Type B pancreatic cell (in vitro differentiated cells): ENCODE data around the gene LCN1. TPM values are rescaled to one million over a fixed set of nuclear protein-coding genes. Genes with fewer than 3 reads are reported as not detected.

Experiments
- DNase-seq: peaks from one replicate; pipeline ENCODE4 v3.0.0; 2021; ENCODE audit warnings: mixed read lengths; ENCODE audit not compliant: unreplicated experiment; ENCODE audit errors: extremely low spot score
- H3K27ac Mint-ChIP-seq: 2 replicates; pipeline ENCODE4 v1.8.0; 2021; ENCODE audit warnings: mild to moderate bottlenecking, mixed read lengths
- H3K27me3 Mint-ChIP-seq: 2 replicates; pipeline ENCODE4 v1.8.0; 2021; ENCODE audit warnings: mixed read lengths
- H3K36me3 Mint-ChIP-seq: 2 replicates; pipeline ENCODE4 v1.8.0; 2021; ENCODE audit warnings: mixed read lengths
- H3K4me1 Mint-ChIP-seq: one replicate; pipeline ENCODE4 v1.8.0; 2021; ENCODE audit warnings: mixed read lengths; ENCODE audit not compliant: unreplicated experiment
- H3K4me3 Mint-ChIP-seq: 2 replicates; pipeline ENCODE4 v1.8.0; 2021; ENCODE audit warnings: mild to moderate bottlenecking, mixed read lengths
- H3K9me3 Mint-ChIP-seq: 2 replicates; pipeline ENCODE4 v1.8.0; 2021; ENCODE audit warnings: mixed read lengths
- CTCF ChIP-seq: fragments of 200-600 bp; sonication (generic); conservative IDR thresholded peaks from 2 replicates; pipeline ENCODE4 v1.5.0; 2021; ENCODE audit warnings: antibody characterized with exemption, mild to moderate bottlenecking
- total RNA-seq: library from RNA; stranded (reverse); gene quantifications from 2 replicates; pipeline ENCODE4 v1.2.1, GENCODE V29; 2021; ENCODE audit warnings: low replicate concordance

Gene LCN1
- total RNA-seq, 1 donor from 2014 or later = not detected

GRCh38 chr9:135499326-135500070 lies 21.7 kb upstream of the LCN1 start:
- no peaks in the 10 kb centered on the region for H3K27me3 Mint-ChIP-seq

GRCh38 chr9:135500071-135500524 lies 21.1 kb upstream of the LCN1 start:
- Mint-ChIP-seq H3K27ac (peak overlapping the region; percentile 45), H3K36me3 (no peaks in the 10 kb centered on the region), H3K27me3 (no peaks in the 10 kb centered on the region), H3K4me3 (peak overlapping the region; percentile 89), H3K4me1 (peaks cover 13% of the 10 kb centered on the region), H3K9me3 (no peaks in the 10 kb centered on the region)
- no peak for DNase-seq
- TF ChIP-seq CTCF = no peak

More at GRCh38 chr9:135499326-135500070, 21.7 kb upstream of the LCN1 start:
- no peak for TF ChIP-seq CTCF
- Mint-ChIP-seq H3K36me3 (no peaks in the 10 kb centered on the region), H3K9me3 (no peaks in the 10 kb centered on the region), H3K4me1 (peaks cover 10% of the 10 kb centered on the region), H3K4me3 (peak overlapping the region; percentile 89), H3K27ac (peak overlapping the region; percentile 79)
- DNase-seq = peak; percentile 96

DNA sequence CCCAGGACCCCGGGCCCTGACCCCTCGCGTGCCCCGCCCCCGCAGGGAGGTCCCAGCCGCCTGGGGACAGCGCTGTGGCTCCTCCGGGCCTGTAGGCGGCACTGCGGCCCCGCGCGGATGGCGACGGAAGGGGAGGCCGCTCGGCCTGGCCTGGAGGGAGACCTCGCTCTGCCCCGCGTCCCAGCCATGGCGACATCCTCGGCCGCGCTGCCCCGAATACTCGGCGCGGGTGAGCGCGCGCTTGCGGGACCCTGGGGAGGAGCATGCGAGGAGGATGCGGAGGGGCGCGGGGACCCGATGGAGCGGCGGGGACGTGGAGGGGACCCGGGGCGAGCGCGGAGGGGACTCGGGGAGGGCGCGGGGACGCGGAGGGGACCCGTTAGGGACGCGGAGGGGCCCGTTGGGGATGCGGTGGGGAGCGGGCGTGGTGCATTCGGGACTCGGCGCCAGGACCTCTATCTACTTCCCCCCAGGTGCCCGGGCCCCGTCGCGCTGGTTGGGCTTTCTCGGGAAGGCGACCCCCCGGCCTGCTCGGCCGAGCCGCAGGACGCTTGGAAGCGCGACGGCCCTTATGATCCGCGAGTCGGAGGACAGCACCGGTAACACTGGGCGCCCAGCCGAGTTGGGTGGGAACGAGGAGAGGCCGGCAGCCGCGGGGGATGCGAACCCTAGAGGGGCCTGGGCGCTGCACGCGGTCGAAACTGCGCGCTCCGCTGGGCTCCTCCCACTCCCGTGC lies 20.5 kb upstream of the LCN1 start, which contains the start of gene MRPS2:
Gene MRPS2 (plus strand): TSS at position 158 of the 736 bp plus-strand sequence. CDS start 29 bp downstream, at position 187.
- Mint-ChIP-seq H3K36me3 (no peaks in the 10 kb centered on the region), H3K4me3 (peak within 1 kb of the TSS; percentile 89), H3K27ac (peak within 1 kb of the TSS; percentile 79), H3K27me3 (no peaks in the 10 kb centered on the region), H3K4me1 (peaks cover 16% of the 10 kb centered on the region), H3K9me3 (no peaks in the 10 kb centered on the region)
- TF ChIP-seq CTCF = peak; percentile 86
- DNase-seq = peak; percentile 93

DNA sequence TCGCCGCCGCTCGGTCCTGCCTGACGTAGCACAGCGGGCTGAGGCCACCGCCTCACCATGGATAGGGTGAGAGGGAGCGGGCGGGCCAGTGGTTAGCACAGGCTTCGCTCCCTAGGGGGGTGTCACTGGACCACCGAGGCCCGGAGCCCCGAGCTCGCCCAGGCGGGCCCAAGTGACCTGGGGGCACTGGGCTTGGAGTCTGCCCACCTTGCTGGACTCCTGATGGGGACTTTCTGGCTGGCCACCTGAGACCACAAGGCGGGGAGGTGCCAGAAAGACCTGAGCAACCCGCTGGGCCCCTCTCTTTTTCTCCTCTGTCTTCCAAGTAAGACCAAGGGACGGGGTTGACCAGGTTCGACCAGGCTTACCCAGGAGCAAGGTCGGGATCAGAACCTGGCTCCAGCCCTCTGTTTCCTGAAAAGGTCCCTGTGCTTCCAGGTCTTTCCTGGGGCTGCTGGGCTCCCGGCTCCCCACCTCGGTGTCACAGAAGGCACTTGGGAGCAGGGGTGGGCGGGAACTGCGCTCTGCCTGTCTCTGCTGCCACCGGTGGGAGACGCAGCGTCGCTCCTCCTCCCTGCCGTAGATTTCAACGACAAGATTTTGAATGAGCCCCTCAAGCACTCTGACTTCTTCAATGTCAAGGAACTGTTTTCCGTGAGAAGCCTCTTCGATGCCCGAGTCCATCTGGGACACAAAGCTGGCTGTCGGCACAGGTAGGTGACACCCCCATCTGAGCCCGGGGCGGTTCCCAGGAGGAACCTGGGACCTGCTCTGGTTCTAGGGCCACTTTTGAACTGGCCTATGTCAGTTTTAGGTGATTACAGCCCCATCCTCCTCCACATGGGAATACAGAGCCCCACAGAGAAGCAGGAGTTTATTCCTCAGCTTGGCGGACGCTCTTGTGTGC lies 19.7 kb upstream of the LCN1 start:
- peak overlapping the region; percentile 89 for H3K4me3 Mint-ChIP-seq
- H3K36me3 Mint-ChIP-seq = no peaks in the 10 kb centered on the region
- DNase-seq = no peak
- H3K27ac Mint-ChIP-seq = peak overlapping the region; percentile 39
- peaks cover 16% of the 10 kb centered on the region for H3K4me1 Mint-ChIP-seq
- H3K27me3 Mint-ChIP-seq = no peaks in the 10 kb centered on the region
- H3K9me3 Mint-ChIP-seq = no peaks in the 10 kb centered on the region
- no peak for TF ChIP-seq CTCF
